GM12878 (cell line): ENCODE data around the gene DFFB. TPM values are rescaled to one million over a fixed set of nuclear protein-coding genes. Genes with fewer than 3 reads are reported as not detected.

ENCODE experiments used
- ATAC-seq: fragments of 200-7000 bp; cut with Tn5 transposase; 3 replicates; pipeline ENCODE4 v1.9.1; 2020; ENCODE audit warnings: mild to moderate bottlenecking, moderate library complexity
- BruUV-seq: library from RNA; stranded (reverse); fragments of 400-500 nt; replicated peaks from 2 replicates; lab custom pipeline; 2021; lab: Mats Ljungman, UMichigan
- CTCF ChIA-PET: fragments of 300-600 bp; sonication (Branson Sonifier 250); formaldehyde crosslinking; extraction: SDS; loops from one replicate; lab custom pipeline; 2021; ENCODE audit warnings: inconsistent platforms; lab: Yijun Ruan, JAX
- POLR2A ChIA-PET: fragments of 350-600 bp; formaldehyde crosslinking; extraction: SDS; loops from one replicate; lab custom pipeline; 2021; ENCODE audit warnings: inconsistent platforms; lab: Charles Lee
- RAD21 ChIA-PET: fragments of 300-600 bp; sonication (Branson Sonifier 250); formaldehyde crosslinking; loops from one replicate; lab custom pipeline; 2023; ENCODE audit warnings: antibody characterized with exemption; ENCODE audit not compliant: unreplicated experiment; lab: Charles Lee
- SMC1A ChIA-PET: fragments of 300-600 bp; sonication (Branson Sonifier 250); formaldehyde crosslinking; loops from one replicate; lab custom pipeline; 2023; ENCODE audit not compliant: unreplicated experiment, uncharacterized antibody; lab: Charles Lee
- DNase-seq: peaks from one replicate; pipeline ENCODE4 v3.0.0-alpha.2; 2011; ENCODE audit warnings: low read depth, low spot score
- FAIRE-seq: peaks from 3 replicates; lab custom pipeline; 2011; peaks lifted over from hg19 to GRCh38; lab: Jason Lieb, UNC
- H2AFZ ChIP-seq: 2 replicates; pipeline ENCODE4 v1.6.0; 2011; ENCODE audit warnings: low read depth, low read length, control low read depth; ENCODE audit not compliant: control insufficient read depth
- H3K27ac ChIP-seq: 2 replicates; pipeline ENCODE4 v1.5.1; 2011; ENCODE audit warnings: control low read depth; ENCODE audit not compliant: control insufficient read depth, insufficient read depth
- H3K27me3 ChIP-seq, 2 experiments: replicated peaks in 1 of 2; 2 replicates each; pipeline versions ENCODE4 v1.6.0 to v1.6.1; 2011; ENCODE audit warnings: low read length in 1 of 2; ENCODE audit not compliant: control insufficient read depth in 2 of 2, insufficient read depth in 2 of 2
- H3K36me3 ChIP-seq, 2 experiments: 2 replicates each; pipeline ENCODE4 v1.5.1; 2011; ENCODE audit warnings: low read length in 1 of 2; ENCODE audit not compliant: control insufficient read depth in 2 of 2, insufficient read depth in 2 of 2
- H3K4me1 ChIP-seq: 2 replicates; pipeline ENCODE4 v1.6.1; 2011; ENCODE audit warnings: mild to moderate bottlenecking, low read length, moderate library complexity, mixed read lengths; ENCODE audit not compliant: control insufficient read depth, insufficient read depth
- H3K4me2 ChIP-seq: 2 replicates; pipeline ENCODE4 v1.6.0; 2011; ENCODE audit warnings: control low read depth; ENCODE audit not compliant: control insufficient read depth, insufficient read depth
- H3K4me3 ChIP-seq: fragments of 200-600 bp; sonication (generic); 2 replicates; pipeline ENCODE4 v1.5.1; 2016
- H3K79me2 ChIP-seq: 2 replicates; pipeline ENCODE4 v1.6.0; 2011; ENCODE audit warnings: low read length; ENCODE audit not compliant: control insufficient read depth, insufficient read depth
- H3K9ac ChIP-seq: 2 replicates; pipeline ENCODE4 v1.8.0; 2011; ENCODE audit warnings: low read length, control low read depth, mixed read lengths; ENCODE audit not compliant: control insufficient read depth, insufficient read depth
- H3K9me3 ChIP-seq: replicated peaks from 3 replicates; pipeline ENCODE4 v1.5.1; 2011; ENCODE audit warnings: mild to moderate bottlenecking, low read length; ENCODE audit not compliant: control insufficient read depth, insufficient read depth
- H4K20me1 ChIP-seq: 2 replicates; pipeline ENCODE4 v1.6.0; 2011; ENCODE audit not compliant: control insufficient read depth, insufficient read depth
- ASH2L ChIP-seq: fragments of 300-600, 200-600 bp; sonication (generic); IDR thresholded peaks from 2 replicates; pipeline ENCODE4 v1.6.1; 2017; ENCODE audit warnings: low read depth, mild to moderate bottlenecking, borderline replicate concordance
- BCL3 ChIP-seq: IDR thresholded peaks from 2 replicates; pipeline ENCODE4 v1.6.1; 2011; ENCODE audit warnings: borderline replicate concordance, low read depth, mild to moderate bottlenecking, moderate library complexity, low read length; ENCODE audit not compliant: insufficient read depth, poor library complexity, severe bottlenecking
- BMI1 ChIP-seq: fragments of 450-650 bp; IDR thresholded peaks from 2 replicates; pipeline ENCODE4 v1.6.1; 2016; ENCODE audit warnings: mild to moderate bottlenecking, moderate library complexity, borderline replicate concordance
- CBFB ChIP-seq: IDR thresholded peaks from 2 replicates; pipeline ENCODE4 v1.6.1; 2016; ENCODE audit warnings: antibody characterized with exemption, low read depth
- CHD2 ChIP-seq: IDR thresholded peaks from 2 replicates; pipeline ENCODE4 v1.6.1; 2011; ENCODE audit warnings: low read depth, low read length, improper control_type of control experiment, borderline replicate concordance
- DPF2 ChIP-seq: fragments of 450-650 bp; IDR thresholded peaks from 2 replicates; pipeline ENCODE4 v1.6.1; 2017; ENCODE audit warnings: mild to moderate bottlenecking
- E2F4 ChIP-seq: IDR thresholded peaks from 2 replicates; pipeline ENCODE4 v1.6.1; 2012; ENCODE audit warnings: low read depth, low read length, improper control_type of control experiment
- LARP7 ChIP-seq: fragments of 450-650 bp; IDR thresholded peaks from 2 replicates; pipeline ENCODE4 v1.6.1; 2017; ENCODE audit warnings: mild to moderate bottlenecking
- MEF2B ChIP-seq: fragments of 450-650 bp; IDR thresholded peaks from 2 replicates; pipeline ENCODE4 v1.6.1; 2018; ENCODE audit warnings: mild to moderate bottlenecking, moderate library complexity; ENCODE audit not compliant: partially characterized antibody, poor library complexity, severe bottlenecking
- MTA2 ChIP-seq: fragments of 450-650 bp; IDR thresholded peaks from 2 replicates; pipeline ENCODE4 v1.6.1; 2016; ENCODE audit warnings: low read depth, mild to moderate bottlenecking, moderate library complexity
- MTA3 ChIP-seq: IDR thresholded peaks from 2 replicates; pipeline ENCODE4 v1.6.1; 2012; ENCODE audit warnings: low read length, inconsistent platforms, borderline replicate concordance
- NKRF ChIP-seq: fragments of 450-650 bp; conservative IDR thresholded peaks from 2 replicates; pipeline ENCODE4 v1.6.1; 2017; ENCODE audit warnings: mild to moderate bottlenecking, moderate library complexity
- RBBP5 ChIP-seq: fragments of 200-600 bp; sonication (generic); conservative IDR thresholded peaks from 2 replicates; pipeline ENCODE4 v1.6.1; 2016
- SIX5 ChIP-seq: IDR thresholded peaks from 2 replicates; pipeline ENCODE4 v1.6.1; 2011; ENCODE audit warnings: mild to moderate bottlenecking, low read depth, low read length, moderate library complexity; ENCODE audit not compliant: severe bottlenecking
- SUZ12 ChIP-seq: fragments of 200-600 bp; sonication (generic); IDR thresholded peaks from one replicate; pipeline ENCODE4 v1.6.1; 2018; ENCODE audit warnings: antibody characterized with exemption, mild to moderate bottlenecking; ENCODE audit not compliant: unreplicated experiment
- ZNF274 ChIP-seq: IDR thresholded peaks from one replicate; pipeline ENCODE4 v1.8.0; 2011; ENCODE audit not compliant: insufficient read length, insufficient read depth
- WGBS: methylation state at CpG from one replicate; pipeline ENCODE4 v1.1.6; 2016; ENCODE audit warnings: low lambda C conversion rate; ENCODE audit not compliant: insufficient replicate concordance, insufficient coverage; ENCODE audit errors: missing lambda C conversion rate; 5-methylcytosine and 5-hydroxymethylcytosine counted together
- in situ Hi-C: fragments of 300-500 bp; cut with MboI; formaldehyde crosslinking; loops from 9 replicates; pipeline ENCODE4 v1.14.3; 2018; ENCODE audit warnings: mixed read lengths
- intact Hi-C: fragments of 100-400 bp; cut with micrococcal nuclease; formaldehyde crosslinking; loops from one replicate; pipeline ENCODE4 v1.14.2; 2022; ENCODE audit not compliant: unreplicated experiment
- polyA plus RNA-seq, 11 experiments: library from polyadenylated mRNA; depleted of rRNA in 4 of 11; unstranded in 6 of 11; stranded (reverse) in 5 of 11; fragments of >200 nt; fragmentation: Nextera tagmentation in 4 of 11; fragmentation: Illumina TruSeq in 1 of 11; extraction: Ambion mirVana in 4 of 11; extraction: Trizol in 1 of 11; gene quantifications; 1 replicate in 1 of 11; 2 replicates in 10 of 11; pipeline versions ENCODE4 v1.2.1 to v1.2.3, GENCODE V29; 2011 to 2016; ENCODE audit warnings: inconsistent platforms in 2 of 11, missing spikeins in 2 of 11, low read depth in 1 of 11
- total RNA-seq, 4 experiments: library from RNA; depleted of rRNA in 3 of 4; stranded (reverse); fragments of >200 nt in 3 of 4; fragmentation: Illumina TruSeq in 1 of 4; extraction: Trizol in 1 of 4; gene quantifications; 2 replicates each; pipeline versions ENCODE4 v1.2.1 to v1.2.3, GENCODE V29; 2013 to 2021

DFFB gene
- total and polyA plus RNA-seq, 10 of the 15 experiments (the other 5 are each of a cell fraction or from before 2014, with no cell fraction given): 2.7 to 10.7 (median 6.5) TPM

GRCh38 chr1:3884966-3885365 lies 27.7 kb downstream of the DFFB start:
- Histone ChIP-seq H3K9ac (no peak overlapping the region), H3K4me2 (no peak overlapping the region), H3K27ac (no peak overlapping the region), H3K9me3 (no peaks in the 10 kb centered on the region), H3K4me1 (no peaks in the 10 kb centered on the region), H3K79me2 (no peaks in the 10 kb centered on the region), H4K20me1 (no peaks in the 10 kb centered on the region), H3K4me3 (no peak overlapping the region), H2AFZ (no peak overlapping the region), H3K36me3 (peaks cover 5 to 12% of the 10 kb centered on the region in 2 experiments), H3K27me3 (no peaks in the 10 kb centered on the region)
- 92% methylated on average over 13 of the region's 13 CpGs for WGBS
- ATAC-seq (no peak), DNase-seq (no peak), FAIRE-seq (no peak)
- BruUV-seq: no TSS peak
- CTCF ChIA-PET: no interaction called here
- in situ Hi-C loops (no loop called here), intact Hi-C loops (no loop called here)
- POLR2A ChIA-PET: no interaction called here
- RAD21 ChIA-PET: no interaction called here
- TF ChIP-seq SUZ12 (no peak), BCL3 (no peak), BMI1 (no peak), NKRF (no peak), CBFB (no peak), MEF2B (no peak), ZNF274 (no peak), ASH2L (no peak), MTA3 (no peak), MTA2 (no peak), RBBP5 (no peak), E2F4 (no peak), CHD2 (no peak), DPF2 (no peak), SIX5 (no peak), LARP7 (no peak)
- SMC1A ChIA-PET: no interaction called here
